A549 (cell line): Measurements from ENCODE around the gene TCF4. TPM values are rescaled to one million over a fixed set of nuclear protein-coding genes. Genes with fewer than 3 reads are reported as not detected.

Experiments
- ATAC-seq, 2 experiments: fragments of 200-7000 bp in 1 of 2; fragments of >200 bp in 1 of 2; cut with Nextera tagmentation in 1 of 2; cut with Tn5 transposase in 1 of 2; 3 replicates each; pipeline versions ENCODE4 v1.8.0 to v1.9.1; 2018 to 2020; ENCODE audit warnings: mild to moderate bottlenecking in 1 of 2, moderate library complexity in 1 of 2
- CTCF ChIA-PET: fragments of 300-600 bp; sonication (Branson Sonifier 250); formaldehyde crosslinking; extraction: SDS; loops from one replicate; lab custom pipeline; 2021; ENCODE audit warnings: antibody characterized with exemption, inconsistent platforms; lab: Yijun Ruan, JAX
- POLR2A ChIA-PET: fragments of 350-600 bp; formaldehyde crosslinking; extraction: SDS; loops from one replicate; lab custom pipeline; 2021; ENCODE audit warnings: antibody characterized with exemption, inconsistent platforms; lab: Yijun Ruan, JAX
- DNase-seq, 2 experiments: peaks; one replicate each; pipeline versions ENCODE4 v3.0.0 to v3.0.0-alpha.2; 2011 to 2016; ENCODE audit warnings: low read depth in 1 of 2, low spot score in 1 of 2
- FAIRE-seq: peaks from 2 replicates; lab custom pipeline; 2011; peaks lifted over from hg19 to GRCh38; lab: Jason Lieb, UNC
- H3K27ac ChIP-seq, 2 experiments: fragments of >200 bp; sonication (Bioruptor Twin); formaldehyde crosslinking; 3 replicates each; pipeline ENCODE4 v1.5.1; 2016 to 2017
- H3K4me1 ChIP-seq: fragments of >200 bp; sonication (Bioruptor Twin); formaldehyde crosslinking; 3 replicates; pipeline ENCODE4 v1.6.1; 2016
- H3K4me2 ChIP-seq: fragments of >200 bp; sonication (Bioruptor Twin); formaldehyde crosslinking; 3 replicates; pipeline ENCODE4 v1.6.1; 2016
- H3K4me3 ChIP-seq: fragments of >200 bp; sonication (Bioruptor Twin); formaldehyde crosslinking; 3 replicates; pipeline ENCODE4 v1.5.1; 2016
- H3K9me3 ChIP-seq: fragments of >200 bp; sonication (Bioruptor Twin); formaldehyde crosslinking; 3 replicates; pipeline ENCODE4 v1.6.1; 2016
- BHLHE40 ChIP-seq: IDR thresholded peaks from 2 replicates; pipeline ENCODE4 v1.6.1; 2012; ENCODE audit warnings: low read depth, low read length, inconsistent platforms
- CEBPB ChIP-seq, 2 experiments: fragments of >200 bp in 1 of 2; sonication (Bioruptor Twin) in 1 of 2; formaldehyde crosslinking in 1 of 2; IDR thresholded peaks; 2 replicates each; pipeline ENCODE4 v1.6.1; 2012 to 2016
- CHD4 ChIP-seq: fragments of 200-600 bp; sonication (generic); IDR thresholded peaks from 2 replicates; pipeline ENCODE4 v1.6.1; 2016; ENCODE audit warnings: antibody characterized with exemption, mild to moderate bottlenecking, borderline replicate concordance
- EHF ChIP-seq: fragments of 250-450 bp; sonication (Bioruptor Pico); IDR thresholded peaks from 2 replicates; pipeline ENCODE4 v1.5.0; 2020; ENCODE audit warnings: mild to moderate bottlenecking
- ELK1 ChIP-seq: fragments of 150-350 bp; IDR thresholded peaks from 2 replicates; pipeline ENCODE4 v1.6.1; 2014; ENCODE audit warnings: low read depth, mild to moderate bottlenecking, low read length
- EP300 ChIP-seq, 2 experiments: fragments of >200 bp; sonication (Bioruptor Twin); formaldehyde crosslinking; IDR thresholded peaks; 2 replicates in 1 of 2; 3 replicates in 1 of 2; pipeline ENCODE4 v1.6.1; 2016 to 2017
- ESRRA ChIP-seq: fragments of 150-350 bp; IDR thresholded peaks from 2 replicates; pipeline ENCODE4 v1.6.1; 2014; ENCODE audit warnings: mild to moderate bottlenecking, low read length, borderline replicate concordance
- FOSL2 ChIP-seq, 2 experiments: fragments of 450-650 bp in 1 of 2; fragments of >200 bp in 1 of 2; sonication (Bioruptor Twin) in 1 of 2; formaldehyde crosslinking; IDR thresholded peaks; 2 replicates each; pipeline versions ENCODE4 v1.5.0 to v1.6.1; 2016 to 2020; ENCODE audit warnings: mild to moderate bottlenecking in 1 of 2, moderate library complexity in 1 of 2
- FOXS1 ChIP-seq: fragments of 250-450 bp; sonication (Bioruptor Pico); IDR thresholded peaks from 2 replicates; pipeline ENCODE4 v1.5.0; 2020; ENCODE audit warnings: mild to moderate bottlenecking, moderate library complexity
- GATA3 ChIP-seq: IDR thresholded peaks from 2 replicates; pipeline ENCODE4 v1.6.1; 2012; ENCODE audit warnings: borderline replicate concordance
- HDAC2 ChIP-seq: fragments of 200-600 bp; sonication (generic); IDR thresholded peaks from 2 replicates; pipeline ENCODE4 v1.6.1; 2016
- HOXA7 ChIP-seq: fragments of 250-450 bp; sonication (Bioruptor Pico); IDR thresholded peaks from 2 replicates; pipeline ENCODE4 v1.5.0; 2020; ENCODE audit warnings: mild to moderate bottlenecking, moderate library complexity
- HOXB13 ChIP-seq: fragments of 250-450 bp; sonication (Bioruptor Pico); IDR thresholded peaks from 2 replicates; pipeline ENCODE4 v1.5.0; 2020; ENCODE audit warnings: low read depth, mild to moderate bottlenecking, moderate library complexity
- MAFK ChIP-seq: fragments of 450-650 bp; IDR thresholded peaks from 2 replicates; pipeline ENCODE4 v1.6.1; 2014; ENCODE audit not compliant: partially characterized antibody
- MAZ ChIP-seq: fragments of 150-350 bp; IDR thresholded peaks from 2 replicates; pipeline ENCODE4 v1.6.1; 2014; ENCODE audit warnings: antibody characterized with exemption, low read depth, low read length, borderline replicate concordance
- NPAS2 ChIP-seq: fragments of 250-450 bp; sonication (Bioruptor Pico); IDR thresholded peaks from 2 replicates; pipeline ENCODE4 v1.8.0; 2022; ENCODE audit warnings: mild to moderate bottlenecking, moderate library complexity, borderline replicate concordance
- NR3C1 ChIP-seq: fragments of >200 bp; sonication (Bioruptor Twin); formaldehyde crosslinking; IDR thresholded peaks from 3 replicates; pipeline ENCODE4 v1.6.1; 2017
- PHF8 ChIP-seq: fragments of 200-600 bp; sonication (generic); IDR thresholded peaks from 2 replicates; pipeline ENCODE4 v1.6.1; 2016; ENCODE audit warnings: low read depth, mild to moderate bottlenecking, antibody characterized with exemption, moderate library complexity, borderline replicate concordance
- POLR2A ChIP-seq: IDR thresholded peaks from 2 replicates; pipeline ENCODE4 v1.6.1; 2012; ENCODE audit warnings: mild to moderate bottlenecking, low read length
- RARB ChIP-seq: fragments of 250-450 bp; sonication (Bioruptor Pico); IDR thresholded peaks from 2 replicates; pipeline ENCODE4 v1.8.0; 2021; ENCODE audit warnings: mild to moderate bottlenecking, moderate library complexity
- RCOR1 ChIP-seq: fragments of 150-350 bp; IDR thresholded peaks from 2 replicates; pipeline ENCODE4 v1.6.1; 2014; ENCODE audit warnings: antibody characterized with exemption, low read length, low read depth
- RNF2 ChIP-seq: fragments of 200-600 bp; sonication (generic); IDR thresholded peaks from 2 replicates; pipeline ENCODE4 v1.6.1; 2016; ENCODE audit warnings: low read depth, mild to moderate bottlenecking, antibody characterized with exemption, moderate library complexity, borderline replicate concordance
- SREBF2 ChIP-seq: fragments of 450-650 bp; IDR thresholded peaks from 2 replicates; pipeline ENCODE4 v1.6.1; 2014; ENCODE audit warnings: mild to moderate bottlenecking, moderate library complexity
- TFCP2L1 ChIP-seq: fragments of 250-450 bp; sonication (Bioruptor Pico); IDR thresholded peaks from 2 replicates; pipeline ENCODE4 v1.5.0; 2021; ENCODE audit warnings: mild to moderate bottlenecking
- WGBS: methylation state at CpG from one replicate; pipeline ENCODE4 v1.1.6; 2017; ENCODE audit errors: missing lambda C conversion rate; 5-methylcytosine and 5-hydroxymethylcytosine counted together
- polyA plus RNA-seq, 4 experiments: library from polyadenylated mRNA; depleted of rRNA in 3 of 4; stranded (reverse); fragments of >200 nt; fragmentation: RNase III in 1 of 4; extraction: RNeasy Plus Mini Kit Qiagen cat#74134 plus additional on column Dnase treatment in 1 of 4; gene quantifications; 2 replicates in 3 of 4; 3 replicates in 1 of 4; pipeline ENCODE4 v1.2.3, GENCODE V29; 2011 to 2017
- TF ChIP-seq, protein P1 (sequence below): fragments of 250-450 bp; sonication (Bioruptor Pico); IDR thresholded peaks from 2 replicates; pipeline ENCODE4 v1.5.0; 2021; ENCODE audit warnings: mild to moderate bottlenecking, moderate library complexity, borderline replicate concordance
- TF ChIP-seq, protein P2 (sequence below): IDR thresholded peaks from 2 replicates; pipeline ENCODE4 v1.6.1; 2012
- TF ChIP-seq, protein P3 (sequence below): fragments of >200 bp; sonication (Bioruptor Twin); formaldehyde crosslinking; IDR thresholded peaks from 3 replicates; pipeline ENCODE4 v1.5.1; 2016

TCF4 gene
- polyA plus RNA-seq, 2 of the 4 experiments (the other 2 are of a cell fraction): 3.0 to 4.0 TPM

GRCh38 chr18:55607773-55608172 lies 19.8 kb upstream of the TCF4 start:
- no peaks in the 10 kb centered on the region for H3K4me1 ChIP-seq
- ATAC-seq (no peak), DNase-seq (no peak), FAIRE-seq (no peak)
- no peak overlapping the region for H3K4me3 ChIP-seq
- no peak overlapping the region for H3K27ac ChIP-seq
- ChIA-PET POLR2A (no interaction called here), CTCF (interaction anchor here (0.7 kb wide), 1 partner anchor 346 kb away, joined by 3 read pairs; no protein-coding TSS in a partner anchor)
- no peak for TF ChIP-seq HDAC2
- TF ChIP-seq ESRRA: no peak
- H3K4me2 ChIP-seq: no peak overlapping the region
- 64% methylated on average over 2 of the region's 2 CpGs for WGBS
- H3K9me3 ChIP-seq: no peaks in the 10 kb centered on the region

DNA sequence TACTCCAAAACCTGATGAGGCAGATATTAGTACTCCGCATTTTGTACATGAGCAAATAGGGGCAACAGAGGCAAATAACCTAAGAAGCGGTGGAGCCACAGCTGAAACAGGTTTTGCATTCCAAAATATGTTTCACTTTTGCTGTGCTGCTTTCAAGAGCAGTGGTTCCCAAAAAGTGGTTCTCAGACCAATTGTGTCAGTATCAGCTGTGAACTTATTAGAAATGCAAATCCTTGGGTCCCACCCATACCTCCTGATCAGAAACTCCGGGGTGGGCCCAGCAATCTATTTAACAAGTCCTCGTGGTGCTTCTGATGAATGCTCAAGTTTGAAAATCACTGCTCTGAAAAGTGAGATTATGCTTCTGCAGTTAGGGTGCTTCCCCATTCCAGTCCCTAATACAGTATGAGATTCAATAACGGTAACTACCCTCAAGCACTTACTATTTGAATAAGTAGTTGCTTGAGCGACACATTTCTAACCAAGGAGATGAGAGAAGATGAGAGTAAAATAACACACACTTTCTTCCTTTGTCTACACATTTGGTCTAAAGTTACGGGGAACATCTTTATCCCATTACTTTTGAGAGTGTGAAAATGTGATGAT lies 17.8 kb upstream of the TCF4 start:
- no peak overlapping the region for H3K4me2 ChIP-seq
- no peak for ATAC-seq
- H3K4me3 ChIP-seq: no peak overlapping the region
- DNase-seq: no peak
- H3K9me3 ChIP-seq: no peaks in the 10 kb centered on the region
- no peak for FAIRE-seq
- 46% methylated on average over 7 of the region's 7 CpGs for WGBS
- TF ChIP-seq, protein P1, sequence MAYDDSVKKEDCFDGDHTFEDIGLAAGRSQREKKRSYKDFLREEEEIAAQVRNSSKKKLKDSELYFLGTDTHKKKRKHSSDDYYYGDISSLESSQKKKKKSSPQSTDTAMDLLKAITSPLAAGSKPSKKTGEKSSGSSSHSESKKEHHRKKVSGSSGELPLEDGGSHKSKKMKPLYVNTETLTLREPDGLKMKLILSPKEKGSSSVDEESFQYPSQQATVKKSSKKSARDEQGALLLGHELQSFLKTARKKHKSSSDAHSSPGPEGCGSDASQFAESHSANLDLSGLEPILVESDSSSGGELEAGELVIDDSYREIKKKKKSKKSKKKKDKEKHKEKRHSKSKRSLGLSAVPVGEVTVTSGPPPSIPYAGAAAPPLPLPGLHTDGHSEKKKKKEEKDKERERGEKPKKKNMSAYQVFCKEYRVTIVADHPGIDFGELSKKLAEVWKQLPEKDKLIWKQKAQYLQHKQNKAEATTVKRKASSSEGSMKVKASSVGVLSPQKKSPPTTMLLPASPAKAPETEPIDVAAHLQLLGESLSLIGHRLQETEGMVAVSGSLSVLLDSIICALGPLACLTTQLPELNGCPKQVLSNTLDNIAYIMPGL (CRISPR knock-in tag): no peak
- TF ChIP-seq NR3C1 (no peak), NPAS2 (no peak), RARB (CRISPR knock-in tag) (no peak), SREBF2 (no peak), CHD4 (no peak), FOSL2 (IDR thresholded peaks at IDR 0.05) (no peak), FOSL2 (CRISPR knock-in tag; IDR thresholded peaks at IDR 0.05) (no peak), EHF (CRISPR knock-in tag) (no peak)
- no peaks in the 10 kb centered on the region for H3K4me1 ChIP-seq
- H3K27ac ChIP-seq: no peak overlapping the region
- CTCF ChIA-PET: interaction anchor here (0.9 kb wide), 1 partner anchor 17 kb away, joined by 5 read pairs; no protein-coding TSS in a partner anchor
- POLR2A ChIA-PET: no interaction called here

- H3K4me2 ChIP-seq: no peak overlapping the region
- FAIRE-seq (no peak), ATAC-seq (no peak), DNase-seq (no peak)
- H3K4me1 ChIP-seq: no peaks in the 10 kb centered on the region
- H3K27ac ChIP-seq: no peak overlapping the region
- H3K9me3 ChIP-seq: no peaks in the 10 kb centered on the region
- H3K4me3 ChIP-seq: no peak overlapping the region
- 32% methylated on average over 5 of the region's 5 CpGs for WGBS
- POLR2A ChIA-PET: no interaction called here
- CTCF ChIA-PET: no interaction called here
- TF ChIP-seq RNF2 (no peak), EP300 (IDR thresholded peaks at IDR 0.05) (no peak), GATA3 (no peak), SREBF2 (no peak), FOXS1 (CRISPR knock-in tag) (no peak), MAZ (no peak), RCOR1 (no peak), ELK1 (no peak), ESRRA (no peak)
These were observed 15.8 kb upstream of the TCF4 start for GRCh38 chr18:55603775-55604174.

DNA sequence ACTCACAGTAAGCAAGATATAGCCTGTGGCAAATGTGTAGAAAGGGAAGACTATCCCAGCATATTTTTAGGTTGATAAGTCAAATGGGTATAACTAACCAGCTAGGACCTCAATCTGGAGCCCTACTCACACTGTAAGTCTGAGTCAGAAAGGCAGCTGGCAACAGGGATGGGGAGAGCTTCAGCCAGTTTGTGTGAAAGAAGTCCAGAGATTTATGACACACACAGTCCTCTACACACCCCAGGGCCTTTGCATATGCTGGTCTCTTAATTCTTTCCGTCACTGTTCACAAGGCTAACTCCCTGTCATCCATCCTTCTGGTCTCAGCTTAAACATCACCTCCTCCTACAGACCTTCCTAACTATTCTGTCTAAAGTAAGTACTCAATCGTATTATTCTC lies 5.9 kb upstream of the TCF4 start:
- FAIRE-seq: no peak
- POLR2A ChIA-PET: no interaction called here
- H3K4me3 ChIP-seq: no peak overlapping the region
- no peak overlapping the region for H3K27ac ChIP-seq
- no peak for ATAC-seq
- CTCF ChIA-PET: no interaction called here
- no peaks in the 10 kb centered on the region for H3K9me3 ChIP-seq
- 29% methylated on average over 2 of the region's 2 CpGs for WGBS
- DNase-seq: no peak
- no peak for TF ChIP-seq TFCP2L1
- TF ChIP-seq PHF8: no peak
- TF ChIP-seq, protein P2, sequence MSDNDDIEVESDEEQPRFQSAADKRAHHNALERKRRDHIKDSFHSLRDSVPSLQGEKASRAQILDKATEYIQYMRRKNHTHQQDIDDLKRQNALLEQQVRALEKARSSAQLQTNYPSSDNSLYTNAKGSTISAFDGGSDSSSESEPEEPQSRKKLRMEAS: no peak
- no peak for TF ChIP-seq NPAS2
- TF ChIP-seq, protein P3, sequence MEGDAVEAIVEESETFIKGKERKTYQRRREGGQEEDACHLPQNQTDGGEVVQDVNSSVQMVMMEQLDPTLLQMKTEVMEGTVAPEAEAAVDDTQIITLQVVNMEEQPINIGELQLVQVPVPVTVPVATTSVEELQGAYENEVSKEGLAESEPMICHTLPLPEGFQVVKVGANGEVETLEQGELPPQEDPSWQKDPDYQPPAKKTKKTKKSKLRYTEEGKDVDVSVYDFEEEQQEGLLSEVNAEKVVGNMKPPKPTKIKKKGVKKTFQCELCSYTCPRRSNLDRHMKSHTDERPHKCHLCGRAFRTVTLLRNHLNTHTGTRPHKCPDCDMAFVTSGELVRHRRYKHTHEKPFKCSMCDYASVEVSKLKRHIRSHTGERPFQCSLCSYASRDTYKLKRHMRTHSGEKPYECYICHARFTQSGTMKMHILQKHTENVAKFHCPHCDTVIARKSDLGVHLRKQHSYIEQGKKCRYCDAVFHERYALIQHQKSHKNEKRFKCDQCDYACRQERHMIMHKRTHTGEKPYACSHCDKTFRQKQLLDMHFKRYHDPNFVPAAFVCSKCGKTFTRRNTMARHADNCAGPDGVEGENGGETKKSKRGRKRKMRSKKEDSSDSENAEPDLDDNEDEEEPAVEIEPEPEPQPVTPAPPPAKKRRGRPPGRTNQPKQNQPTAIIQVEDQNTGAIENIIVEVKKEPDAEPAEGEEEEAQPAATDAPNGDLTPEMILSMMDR: no peak
- no peak for TF ChIP-seq HOXB13 (CRISPR knock-in tag)
- no peak for TF ChIP-seq RNF2
- TF ChIP-seq MAFK: no peak
- no peak for TF ChIP-seq BHLHE40
- no peak for TF ChIP-seq CEBPB (IDR thresholded peaks at IDR 0.05)
- TF ChIP-seq POLR2A: no peak
- no peak for TF ChIP-seq GATA3
- TF ChIP-seq HOXA7 (CRISPR knock-in tag): no peak
- no peak overlapping the region for H3K4me2 ChIP-seq
- H3K4me1 ChIP-seq: no peaks in the 10 kb centered on the region
